Ishikawa (cell line): ENCODE measurements around the gene FAM53B.

Source experiments
- EGR1 ChIP-seq: IDR thresholded peaks from 2 replicates; pipeline ENCODE4 v1.6.1; 2012
- RAD21 ChIP-seq: IDR thresholded peaks from 2 replicates; pipeline ENCODE4 v1.6.1; 2012; ENCODE audit warnings: low read depth
- TEAD4 ChIP-seq: IDR thresholded peaks from 2 replicates; pipeline ENCODE4 v1.6.1; 2012
- TF ChIP-seq, protein P1 (sequence below): IDR thresholded peaks from 2 replicates; pipeline ENCODE4 v1.6.1; 2012; ENCODE audit warnings: low read depth, mild to moderate bottlenecking

GRCh38 chr10:124594240-124594639, 149.9 kb downstream of the FAM53B start:
- TF ChIP-seq RAD21 (no peak), EGR1 (no peak), TEAD4 (no peak)
- TF ChIP-seq, protein P1, sequence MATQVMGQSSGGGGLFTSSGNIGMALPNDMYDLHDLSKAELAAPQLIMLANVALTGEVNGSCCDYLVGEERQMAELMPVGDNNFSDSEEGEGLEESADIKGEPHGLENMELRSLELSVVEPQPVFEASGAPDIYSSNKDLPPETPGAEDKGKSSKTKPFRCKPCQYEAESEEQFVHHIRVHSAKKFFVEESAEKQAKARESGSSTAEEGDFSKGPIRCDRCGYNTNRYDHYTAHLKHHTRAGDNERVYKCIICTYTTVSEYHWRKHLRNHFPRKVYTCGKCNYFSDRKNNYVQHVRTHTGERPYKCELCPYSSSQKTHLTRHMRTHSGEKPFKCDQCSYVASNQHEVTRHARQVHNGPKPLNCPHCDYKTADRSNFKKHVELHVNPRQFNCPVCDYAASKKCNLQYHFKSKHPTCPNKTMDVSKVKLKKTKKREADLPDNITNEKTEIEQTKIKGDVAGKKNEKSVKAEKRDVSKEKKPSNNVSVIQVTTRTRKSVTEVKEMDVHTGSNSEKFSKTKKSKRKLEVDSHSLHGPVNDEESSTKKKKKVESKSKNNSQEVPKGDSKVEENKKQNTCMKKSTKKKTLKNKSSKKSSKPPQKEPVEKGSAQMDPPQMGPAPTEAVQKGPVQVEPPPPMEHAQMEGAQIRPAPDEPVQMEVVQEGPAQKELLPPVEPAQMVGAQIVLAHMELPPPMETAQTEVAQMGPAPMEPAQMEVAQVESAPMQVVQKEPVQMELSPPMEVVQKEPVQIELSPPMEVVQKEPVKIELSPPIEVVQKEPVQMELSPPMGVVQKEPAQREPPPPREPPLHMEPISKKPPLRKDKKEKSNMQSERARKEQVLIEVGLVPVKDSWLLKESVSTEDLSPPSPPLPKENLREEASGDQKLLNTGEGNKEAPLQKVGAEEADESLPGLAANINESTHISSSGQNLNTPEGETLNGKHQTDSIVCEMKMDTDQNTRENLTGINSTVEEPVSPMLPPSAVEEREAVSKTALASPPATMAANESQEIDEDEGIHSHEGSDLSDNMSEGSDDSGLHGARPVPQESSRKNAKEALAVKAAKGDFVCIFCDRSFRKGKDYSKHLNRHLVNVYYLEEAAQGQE, result no peak
